ENCODE results near the gene UBE2Z.

UBE2Z gene

GRCh38 chr17:48961516-48962233 is 53.5 kb downstream of the UBE2Z start:
- peak; percentile 71 for DNase-seq

GRCh38 chr17:48970224-48970623 is 62.0 kb downstream of the UBE2Z start:
- no peak for DNase-seq

DNA sequence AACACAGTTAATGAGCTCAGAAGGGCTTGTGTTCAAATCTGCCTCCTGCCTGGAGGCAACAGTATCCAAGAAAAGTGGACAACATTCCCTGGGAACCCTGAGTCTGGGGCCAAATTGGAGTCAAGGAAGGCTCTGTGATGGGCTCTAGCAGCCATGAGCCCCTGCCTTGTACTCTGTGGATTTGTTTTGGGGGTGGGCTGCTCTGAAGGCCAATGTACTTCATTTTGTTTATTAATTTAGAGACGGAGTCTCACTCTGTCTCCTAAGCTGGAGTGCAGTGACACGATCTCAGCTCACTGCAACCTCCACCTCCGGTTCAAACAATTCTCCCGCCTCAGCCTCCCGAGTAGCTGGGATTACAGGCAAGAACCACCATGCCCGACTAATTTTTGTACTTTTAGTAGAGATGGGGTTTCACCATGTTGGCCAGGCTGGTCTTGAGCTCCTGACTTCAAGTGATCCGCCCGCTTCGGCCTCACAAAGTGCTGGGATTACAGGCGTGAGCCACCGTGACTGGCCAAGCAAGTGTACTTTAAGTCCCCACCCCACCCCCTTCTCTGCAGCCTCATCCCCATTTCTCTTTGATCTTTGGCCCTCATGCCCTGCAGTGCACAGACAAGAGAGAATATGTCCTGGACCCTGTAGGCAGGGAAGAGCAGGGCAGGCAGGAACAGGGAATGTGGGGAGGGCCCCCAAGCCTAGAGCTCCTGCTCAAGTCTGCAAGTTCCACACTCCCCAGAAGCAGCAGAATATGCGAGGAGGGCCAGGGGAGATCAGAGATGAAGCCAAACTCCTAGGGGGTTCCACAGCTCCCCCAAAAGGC is 62.9 kb downstream of the UBE2Z start:
- no peak for DNase-seq

- DNase-seq, result no peak
Observed at GRCh38 chr17:48972749-48973097, 64.5 kb downstream of the UBE2Z start.

DNA sequence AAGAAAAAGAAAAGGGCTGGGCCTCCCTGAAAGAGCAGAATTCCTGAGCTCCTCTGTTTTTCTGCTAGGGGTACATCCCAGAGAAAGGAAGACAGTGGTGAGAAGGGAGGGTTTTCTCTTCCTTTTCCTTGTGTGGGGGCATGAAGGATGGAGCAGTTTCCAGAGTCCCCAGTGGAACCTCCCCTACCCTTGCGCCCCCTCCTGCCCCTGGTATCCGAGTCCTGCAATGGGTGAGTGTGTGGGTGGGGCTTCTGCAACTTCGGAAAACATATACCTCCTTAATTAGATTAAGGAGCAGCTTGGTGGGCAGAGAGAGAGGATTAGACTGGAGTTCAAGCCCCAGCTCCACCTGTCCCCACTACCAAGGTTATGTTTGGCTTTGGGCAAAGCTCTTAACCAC is 65.6 kb downstream of the UBE2Z start:
- DNase-seq, result no peak

Measured in NCI-H226 (cell line).